HL-60 (cell line): ENCODE data around the gene DAB2.

Source experiments
- CTCF ChIP-seq: IDR thresholded peaks from one replicate; pipeline ENCODE4 v1.5.1; 2011; ENCODE audit warnings: low read length, control low read depth, inconsistent platforms; ENCODE audit not compliant: insufficient read depth
- GABPA ChIP-seq: IDR thresholded peaks from 2 replicates; pipeline ENCODE4 v1.6.1; 2012; ENCODE audit warnings: low read depth
- POLR2AphosphoS5 ChIP-seq: IDR thresholded peaks from 2 replicates; pipeline ENCODE4 v1.6.1; 2012; ENCODE audit warnings: low read depth
- REST ChIP-seq: IDR thresholded peaks from 2 replicates; pipeline ENCODE4 v1.6.1; 2012; ENCODE audit warnings: low read depth; ENCODE audit not compliant: insufficient replicate concordance

GRCh38 chr5:39473156-39473775, 48.5 kb upstream of the DAB2 start:
- TF ChIP-seq CTCF (no peak), GABPA (no peak), REST (no peak), POLR2AphosphoS5 (no peak)
